Gastroesophageal sphincter (tissue), 4 donors: ENCODE data around the gene ZNF566. TPM values are rescaled to one million over a fixed set of nuclear protein-coding genes. Genes with fewer than 3 reads are reported as not detected.

Experiments used
- ATAC-seq: fragments of 150-250 bp; one replicate; pipeline ENCODE4 v1.9.1; 2016; ENCODE audit warnings: mild to moderate bottlenecking, moderate library complexity
- H3K27ac ChIP-seq, 4 donors: fragments of 200-600 bp; sonication (generic) in 3 of 4; 1 replicate in 3 of 4; 2 replicates in 1 of 4; pipeline ENCODE4 v1.5.1; 2016 to 2019
- H3K27me3 ChIP-seq: fragments of 200-600 bp; sonication (generic); one replicate; pipeline ENCODE4 v1.5.1; 2019
- H3K36me3 ChIP-seq, 2 donors: fragments of 200-600 bp; sonication (generic); one replicate each; pipeline ENCODE4 v1.5.1; 2019; ENCODE audit warnings: control low read depth in 1 of 2
- H3K4me1 ChIP-seq, 3 donors: fragments of 200-600 bp; sonication (generic); 1 replicate in 2 of 3; 2 replicates in 1 of 3; pipeline ENCODE4 v1.5.1; 2016 to 2019; ENCODE audit warnings: control low read depth in 2 of 3
- H3K4me3 ChIP-seq, 2 donors: fragments of 200-600 bp; sonication (generic); one replicate each; pipeline ENCODE4 v1.5.1; 2019; ENCODE audit warnings: mild to moderate bottlenecking in 1 of 2, moderate library complexity in 1 of 2
- H3K9me3 ChIP-seq, 3 donors: fragments of 200-600 bp; sonication (generic); one replicate each; pipeline ENCODE4 v1.5.1; 2017 to 2019; ENCODE audit warnings: control low read depth in 2 of 3
- CTCF ChIP-seq, 4 experiments: fragments of 200-600 bp in 2 of 4; fragments of 450-650 bp in 2 of 4; sonication (generic) in 1 of 4; IDR thresholded peaks; one replicate each; pipeline ENCODE4 v1.5.1; 2017 to 2019; ENCODE audit warnings: antibody characterized with exemption in 4 of 4, mild to moderate bottlenecking in 2 of 4, moderate library complexity in 2 of 4
- EP300 ChIP-seq: sonication (generic); formaldehyde crosslinking; IDR thresholded peaks from one replicate; pipeline ENCODE4 v1.6.1; 2017; ENCODE audit warnings: antibody characterized with exemption, mild to moderate bottlenecking
- POLR2A ChIP-seq, 2 donors: fragments of 450-650 bp; IDR thresholded peaks; one replicate each; pipeline ENCODE4 v1.6.1; 2017; ENCODE audit warnings: antibody characterized with exemption in 2 of 2, mild to moderate bottlenecking in 2 of 2, moderate library complexity in 1 of 2
- POLR2AphosphoS5 ChIP-seq: sonication (generic); formaldehyde crosslinking; IDR thresholded peaks from one replicate; pipeline ENCODE4 v1.6.1; 2017; ENCODE audit warnings: antibody characterized with exemption
- WGBS, 2 donors: methylation state at CpG; one replicate each; pipeline ENCODE4 v1.1.5; 2018; ENCODE audit warnings: low coverage in 1 of 2; 5-methylcytosine and 5-hydroxymethylcytosine counted together
- total RNA-seq, 4 donors: library from RNA; depleted of rRNA; stranded (reverse); fragments of >200 nt; gene quantifications; one replicate each; pipeline ENCODE4 v1.1.0, GENCODE V29; 2016

Gene ZNF566
- total RNA-seq, 4 donors from 2014 or later = 12.6 to 24.2 (median 19.7) TPM

- H3K27me3 ChIP-seq = no peaks in the 10 kb centered on the region
- H3K36me3 ChIP-seq = peaks cover 0 to 72% of the 10 kb centered on the region in 2 donors
- 90 to 94% methylated on average over 5 of the region's 5 CpGs for WGBS, 2 donors
- no peaks in the 10 kb centered on the region for H3K4me1 ChIP-seq
- H3K4me3 ChIP-seq = no peak overlapping the region
- no peaks in the 10 kb centered on the region for H3K9me3 ChIP-seq
- H3K27ac ChIP-seq = no peak overlapping the region
- ATAC-seq = no peak
- no peak for TF ChIP-seq EP300
- no peak for TF ChIP-seq POLR2AphosphoS5
- no peak for TF ChIP-seq POLR2A (IDR thresholded peaks at IDR 0.05)
- TF ChIP-seq CTCF (IDR thresholded peaks at IDR 0.05) = no peak
These were observed 79.5 kb downstream of the ZNF566 start for GRCh38 chr19:36409841-36410240.

- 77 to 82% methylated on average over 3 of the region's 3 CpGs for WGBS, 2 donors
- no peak for TF ChIP-seq POLR2A (IDR thresholded peaks at IDR 0.05)
- Histone ChIP-seq H3K9me3 (no peaks in the 10 kb centered on the region), H3K4me3 (no peak overlapping the region), H3K27me3 (no peaks in the 10 kb centered on the region), H3K27ac (no peak overlapping the region), H3K36me3 (peaks cover 0 to 85% of the 10 kb centered on the region in 2 donors), H3K4me1 (no peaks in the 10 kb centered on the region)
- ATAC-seq = no peak
These were observed 81.3 kb downstream of the ZNF566 start for GRCh38 chr19:36408101-36408500.

GRCh38 chr19:36404498-36404897 is 84.9 kb downstream of the ZNF566 start:
- WGBS, 2 donors = 94% methylated on average over 3 of the region's 3 CpGs; no CpG with 5 or more reads in 1 of the 2 donors
- ATAC-seq = no peak
- Histone ChIP-seq H3K27ac (no peak overlapping the region), H3K27me3 (no peaks in the 10 kb centered on the region), H3K4me3 (no peak overlapping the region), H3K4me1 (no peaks in the 10 kb centered on the region), H3K9me3 (peaks cover 0 to 10% (median 0%) of the 10 kb centered on the region in 3 donors), H3K36me3 (peaks cover 0 to 99% of the 10 kb centered on the region in 2 donors)
- TF ChIP-seq EP300 (no peak), CTCF (IDR thresholded peaks at IDR 0.05) (no peak), POLR2AphosphoS5 (no peak), POLR2A (IDR thresholded peaks at IDR 0.05) (no peak)

- no peaks in the 10 kb centered on the region for H3K4me1 ChIP-seq
- 89 to 100% methylated on average over 5 to 7 of the region's 7 CpGs for WGBS, 2 donors
- no peaks in the 10 kb centered on the region for H3K27me3 ChIP-seq
- H3K4me3 ChIP-seq = no peak overlapping the region
- no peak overlapping the region for H3K27ac ChIP-seq
- H3K36me3 ChIP-seq = peaks cover 0 to 100% of the 10 kb centered on the region in 2 donors
- ATAC-seq = no peak
- peaks cover 0 to 20% (median 0%) of the 10 kb centered on the region in 3 donors for H3K9me3 ChIP-seq
- no peak for TF ChIP-seq CTCF (IDR thresholded peaks at IDR 0.05)
- TF ChIP-seq POLR2AphosphoS5 = no peak
- no peak for TF ChIP-seq EP300
- no peak for TF ChIP-seq POLR2A (IDR thresholded peaks at IDR 0.05)
These were observed 87.9 kb downstream of the ZNF566 start for GRCh38 chr19:36401475-36401874.

GRCh38 chr19:36398571-36398970 is 90.8 kb downstream of the ZNF566 start:
- H3K9me3 ChIP-seq = peaks cover 0 to 49% (median 2%) of the 10 kb centered on the region in 3 donors

More at GRCh38 chr19:36398571-36398970, 90.8 kb downstream of the ZNF566 start:
- Histone ChIP-seq H3K27me3 (no peaks in the 10 kb centered on the region), H3K27ac (no peak overlapping the region), H3K36me3 (peaks cover 9 to 100% of the 10 kb centered on the region in 2 donors), H3K4me3 (no peak overlapping the region), H3K4me1 (no peaks in the 10 kb centered on the region)
- WGBS, 2 donors = 95 to 100% methylated on average over 3 of the region's 3 CpGs
- ATAC-seq = no peak
- TF ChIP-seq POLR2AphosphoS5 = no peak
- TF ChIP-seq EP300 = no peak
- no peak for TF ChIP-seq CTCF (IDR thresholded peaks at IDR 0.05)
- no peak for TF ChIP-seq POLR2A (IDR thresholded peaks at IDR 0.05)

Other genes with a start within 250 kb of the ZNF566 start
- gene ZFP14, start 110.4 kb downstream of the ZNF566 start, total RNA-seq = 10 to 100 TPM in 1 of 4 donors, 1 to 10 TPM in 3; 3.6 to 10.6 (median 4.1) TPM
- gene ZFP82, start 70.9 kb downstream of the ZNF566 start, total RNA-seq = 1 to 10 TPM; 5.9 to 8.0 (median 7.2) TPM
- gene ZNF260, start 38.7 kb upstream of the ZNF566 start, total RNA-seq = 10 to 100 TPM in 1 of 4 donors, 1 to 10 TPM in 3; 6.9 to 13.9 (median 8.4) TPM
- gene ZNF529, start 83.7 kb upstream of the ZNF566 start, total RNA-seq = 10 to 100 TPM; 13.2 to 25.2 (median 16.2) TPM
- gene ZNF382, start 115.8 kb upstream of the ZNF566 start, total RNA-seq = 10 to 100 TPM in 2 of 4 donors, 1 to 10 TPM in 2; 6.9 to 26.0 (median 16.6) TPM
- 10 to 100 TPM in 3 of 4 donors, 1 to 10 TPM in 1; 8.5 to 27.7 (median 17.1) TPM for gene ZNF461, start 177.3 kb upstream of the ZNF566 start, total RNA-seq
- gene ZNF567, start 198.1 kb upstream of the ZNF566 start, total RNA-seq = 1 to 10 TPM; 6.2 to 9.6 (median 7.9) TPM